GM12892 (cell line): ENCODE data around the gene DLG2.

Source experiments
- POLR2A ChIP-seq: IDR thresholded peaks from 2 replicates; pipeline ENCODE4 v1.6.1; 2011; ENCODE audit warnings: low read depth, low read length, control low read depth
- POLR2AphosphoS5 ChIP-seq: IDR thresholded peaks from 2 replicates; pipeline ENCODE4 v1.6.1; 2011; ENCODE audit warnings: low read depth, low read length, control low read depth
- TAF1 ChIP-seq: IDR thresholded peaks from 2 replicates; pipeline ENCODE4 v1.6.1; 2011; ENCODE audit warnings: low read depth, mild to moderate bottlenecking, control low read depth, low read length, borderline replicate concordance

GRCh38 chr11:84804041-84804440, 823.1 kb downstream of the DLG2 start:
- TF ChIP-seq POLR2A (no peak), TAF1 (no peak), POLR2AphosphoS5 (no peak)
